ENCODE data around the gene CNMD. TPM values are rescaled to one million over a fixed set of nuclear protein-coding genes. Genes with fewer than 3 reads are reported as not detected.

Gene CNMD
- polyA plus RNA-seq, 1 donor from 2014 or later: not detected

DNA sequence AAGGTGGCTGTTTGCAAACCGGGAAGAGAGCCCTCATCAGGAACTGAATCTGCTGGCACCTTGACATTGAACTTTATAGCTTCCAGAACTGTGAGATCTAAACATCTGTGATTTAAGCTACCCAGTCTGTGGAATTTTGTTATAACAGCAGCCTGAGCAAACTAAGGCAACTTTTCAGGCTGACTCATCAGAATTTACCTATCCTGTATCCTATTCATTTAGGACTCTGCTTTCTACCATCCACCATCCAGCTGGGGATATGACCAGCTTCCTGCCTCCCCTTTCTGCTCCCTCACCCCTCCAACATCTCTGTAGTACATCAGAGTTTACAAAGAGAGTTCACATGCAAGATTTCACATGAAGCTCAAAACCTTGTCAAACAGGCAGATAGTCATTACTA is 11.1 kb upstream of the CNMD start:
- no peaks in the 10 kb centered on the region for H3K79me2 ChIP-seq (replicated peaks; ENCODE audit: insufficient read depth, low read length)
- no peaks in the 10 kb centered on the region for H3F3A ChIP-seq (ENCODE audit: insufficient read depth, low read length, poor library complexity, severe bottlenecking)
- no peaks in the 10 kb centered on the region for H3K36me3 ChIP-seq (ENCODE audit: insufficient read depth, low read length)
- no peak overlapping the region for H3K27ac ChIP-seq (ENCODE audit: low read length)
- H3K4me3 ChIP-seq (ENCODE audit: low read length): no peak overlapping the region
- no peaks in the 10 kb centered on the region for H3K9me3 ChIP-seq (ENCODE audit: low read length)
- H3K9ac ChIP-seq (ENCODE audit: low read length): no peak overlapping the region
- H2AFZ ChIP-seq (ENCODE audit: low read depth, low read length): no peak overlapping the region
- H3K9me2 ChIP-seq (ENCODE audit: insufficient read depth, low read length): no peaks in the 10 kb centered on the region
- H3K4me2 ChIP-seq (ENCODE audit: low read length): no peak overlapping the region
- no peaks in the 10 kb centered on the region for H4K20me1 ChIP-seq (ENCODE audit: insufficient read depth)
- H3K27me3 ChIP-seq (ENCODE audit: insufficient read depth, low read depth, low read length): no peaks in the 10 kb centered on the region
- TF ChIP-seq MXI1 (conservative IDR thresholded peaks at IDR 0.05; ENCODE audit: poor library complexity, severe bottlenecking): no peak
- TF ChIP-seq EZH2 (IDR thresholded peaks at IDR 0.05; ENCODE audit: borderline replicate concordance, insufficient read depth, low read length, poor library complexity, severe bottlenecking): no peak
- no peak for TF ChIP-seq RAD21 (conservative IDR thresholded peaks at IDR 0.05)
- TF ChIP-seq, protein P1, sequence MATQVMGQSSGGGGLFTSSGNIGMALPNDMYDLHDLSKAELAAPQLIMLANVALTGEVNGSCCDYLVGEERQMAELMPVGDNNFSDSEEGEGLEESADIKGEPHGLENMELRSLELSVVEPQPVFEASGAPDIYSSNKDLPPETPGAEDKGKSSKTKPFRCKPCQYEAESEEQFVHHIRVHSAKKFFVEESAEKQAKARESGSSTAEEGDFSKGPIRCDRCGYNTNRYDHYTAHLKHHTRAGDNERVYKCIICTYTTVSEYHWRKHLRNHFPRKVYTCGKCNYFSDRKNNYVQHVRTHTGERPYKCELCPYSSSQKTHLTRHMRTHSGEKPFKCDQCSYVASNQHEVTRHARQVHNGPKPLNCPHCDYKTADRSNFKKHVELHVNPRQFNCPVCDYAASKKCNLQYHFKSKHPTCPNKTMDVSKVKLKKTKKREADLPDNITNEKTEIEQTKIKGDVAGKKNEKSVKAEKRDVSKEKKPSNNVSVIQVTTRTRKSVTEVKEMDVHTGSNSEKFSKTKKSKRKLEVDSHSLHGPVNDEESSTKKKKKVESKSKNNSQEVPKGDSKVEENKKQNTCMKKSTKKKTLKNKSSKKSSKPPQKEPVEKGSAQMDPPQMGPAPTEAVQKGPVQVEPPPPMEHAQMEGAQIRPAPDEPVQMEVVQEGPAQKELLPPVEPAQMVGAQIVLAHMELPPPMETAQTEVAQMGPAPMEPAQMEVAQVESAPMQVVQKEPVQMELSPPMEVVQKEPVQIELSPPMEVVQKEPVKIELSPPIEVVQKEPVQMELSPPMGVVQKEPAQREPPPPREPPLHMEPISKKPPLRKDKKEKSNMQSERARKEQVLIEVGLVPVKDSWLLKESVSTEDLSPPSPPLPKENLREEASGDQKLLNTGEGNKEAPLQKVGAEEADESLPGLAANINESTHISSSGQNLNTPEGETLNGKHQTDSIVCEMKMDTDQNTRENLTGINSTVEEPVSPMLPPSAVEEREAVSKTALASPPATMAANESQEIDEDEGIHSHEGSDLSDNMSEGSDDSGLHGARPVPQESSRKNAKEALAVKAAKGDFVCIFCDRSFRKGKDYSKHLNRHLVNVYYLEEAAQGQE (IDR thresholded peaks at IDR 0.05; ENCODE audit: borderline replicate concordance): no peak
- TF ChIP-seq POLR2AphosphoS5 (IDR thresholded peaks at IDR 0.05): no peak
- TF ChIP-seq, protein P2, sequence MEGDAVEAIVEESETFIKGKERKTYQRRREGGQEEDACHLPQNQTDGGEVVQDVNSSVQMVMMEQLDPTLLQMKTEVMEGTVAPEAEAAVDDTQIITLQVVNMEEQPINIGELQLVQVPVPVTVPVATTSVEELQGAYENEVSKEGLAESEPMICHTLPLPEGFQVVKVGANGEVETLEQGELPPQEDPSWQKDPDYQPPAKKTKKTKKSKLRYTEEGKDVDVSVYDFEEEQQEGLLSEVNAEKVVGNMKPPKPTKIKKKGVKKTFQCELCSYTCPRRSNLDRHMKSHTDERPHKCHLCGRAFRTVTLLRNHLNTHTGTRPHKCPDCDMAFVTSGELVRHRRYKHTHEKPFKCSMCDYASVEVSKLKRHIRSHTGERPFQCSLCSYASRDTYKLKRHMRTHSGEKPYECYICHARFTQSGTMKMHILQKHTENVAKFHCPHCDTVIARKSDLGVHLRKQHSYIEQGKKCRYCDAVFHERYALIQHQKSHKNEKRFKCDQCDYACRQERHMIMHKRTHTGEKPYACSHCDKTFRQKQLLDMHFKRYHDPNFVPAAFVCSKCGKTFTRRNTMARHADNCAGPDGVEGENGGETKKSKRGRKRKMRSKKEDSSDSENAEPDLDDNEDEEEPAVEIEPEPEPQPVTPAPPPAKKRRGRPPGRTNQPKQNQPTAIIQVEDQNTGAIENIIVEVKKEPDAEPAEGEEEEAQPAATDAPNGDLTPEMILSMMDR (IDR thresholded peaks at IDR 0.05; ENCODE audit: poor library complexity, severe bottlenecking): no peak
- TF ChIP-seq SMC3 (conservative IDR thresholded peaks at IDR 0.05; ENCODE audit: poor library complexity): no peak
- TF ChIP-seq TAF1 (IDR thresholded peaks at IDR 0.05; ENCODE audit: low read depth): no peak
- no peak for TF ChIP-seq EP300 (conservative IDR thresholded peaks at IDR 0.05; ENCODE audit: poor library complexity, severe bottlenecking)

DNA sequence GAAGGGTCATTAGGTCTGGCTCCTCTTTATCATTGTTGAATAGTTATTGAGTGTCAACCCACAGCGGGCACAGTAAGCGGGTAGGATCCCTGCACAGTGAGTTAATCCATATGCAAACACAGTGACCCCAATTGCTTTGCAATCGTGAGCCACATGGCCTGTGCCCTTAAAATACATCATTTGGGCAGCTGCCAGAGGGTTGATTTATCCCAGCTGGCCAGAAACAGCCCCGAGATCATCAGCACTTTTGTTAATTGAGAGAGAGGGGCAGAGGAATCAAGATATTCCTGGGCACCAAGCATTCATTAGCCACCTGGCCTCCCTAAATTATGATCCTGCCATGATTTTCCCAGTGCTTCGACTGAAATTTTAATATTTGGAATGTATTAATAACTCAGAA is 9.8 kb upstream of the CNMD start:
- no peak overlapping the region for H3K4me3 ChIP-seq (ENCODE audit: low read length)
- H3K27ac ChIP-seq (ENCODE audit: low read length): no peak overlapping the region
- TF ChIP-seq, protein P2 (IDR thresholded peaks at IDR 0.05; ENCODE audit: poor library complexity, severe bottlenecking): no peak
- TF ChIP-seq MXI1 (conservative IDR thresholded peaks at IDR 0.05; ENCODE audit: poor library complexity, severe bottlenecking): no peak
- TF ChIP-seq EP300 (conservative IDR thresholded peaks at IDR 0.05; ENCODE audit: poor library complexity, severe bottlenecking): no peak
- TF ChIP-seq RAD21 (conservative IDR thresholded peaks at IDR 0.05): no peak
- no peak for TF ChIP-seq TAF1 (IDR thresholded peaks at IDR 0.05; ENCODE audit: low read depth)
- no peak for TF ChIP-seq SMC3 (conservative IDR thresholded peaks at IDR 0.05; ENCODE audit: poor library complexity)
- TF ChIP-seq, protein P1 (IDR thresholded peaks at IDR 0.05; ENCODE audit: borderline replicate concordance): no peak
- TF ChIP-seq POLR2AphosphoS5 (IDR thresholded peaks at IDR 0.05): no peak
- TF ChIP-seq EZH2 (IDR thresholded peaks at IDR 0.05; ENCODE audit: borderline replicate concordance, insufficient read depth, low read length, poor library complexity, severe bottlenecking): no peak
- H3F3A ChIP-seq (ENCODE audit: insufficient read depth, low read length, poor library complexity, severe bottlenecking): no peaks in the 10 kb centered on the region
- H3K9me2 ChIP-seq (ENCODE audit: insufficient read depth, low read length): no peaks in the 10 kb centered on the region
- H3K79me2 ChIP-seq (replicated peaks; ENCODE audit: insufficient read depth, low read length): no peaks in the 10 kb centered on the region
- no peaks in the 10 kb centered on the region for H3K27me3 ChIP-seq (ENCODE audit: insufficient read depth, low read depth, low read length)
- no peak overlapping the region for H3K4me2 ChIP-seq (ENCODE audit: low read length)
- H3K36me3 ChIP-seq (ENCODE audit: insufficient read depth, low read length): no peaks in the 10 kb centered on the region
- H3K9me3 ChIP-seq (ENCODE audit: low read length): no peaks in the 10 kb centered on the region
- H4K20me1 ChIP-seq (ENCODE audit: insufficient read depth): no peaks in the 10 kb centered on the region
- H2AFZ ChIP-seq (ENCODE audit: low read depth, low read length): no peak overlapping the region
- no peak overlapping the region for H3K9ac ChIP-seq (ENCODE audit: low read length)

Data from neural cell (in vitro differentiated cells).